HG03469 (cell line): ENCODE measurements around the gene FBLN7.
"Not testable (repeated sequence)": the region's sequence is repeated elsewhere in the genome, so short reads cannot be mapped to it uniquely, and the experiment has no call there.

ENCODE experiments used
- ATAC-seq: cut with Tn5 transposase; IDR thresholded peaks from one replicate; pipeline ENCODE4 v1.9.1; 2021; ENCODE audit warnings: mild to moderate bottlenecking, moderate library complexity, moderate number of reproducible peaks; ENCODE audit not compliant: unreplicated experiment

The FBLN7 gene, protein sequence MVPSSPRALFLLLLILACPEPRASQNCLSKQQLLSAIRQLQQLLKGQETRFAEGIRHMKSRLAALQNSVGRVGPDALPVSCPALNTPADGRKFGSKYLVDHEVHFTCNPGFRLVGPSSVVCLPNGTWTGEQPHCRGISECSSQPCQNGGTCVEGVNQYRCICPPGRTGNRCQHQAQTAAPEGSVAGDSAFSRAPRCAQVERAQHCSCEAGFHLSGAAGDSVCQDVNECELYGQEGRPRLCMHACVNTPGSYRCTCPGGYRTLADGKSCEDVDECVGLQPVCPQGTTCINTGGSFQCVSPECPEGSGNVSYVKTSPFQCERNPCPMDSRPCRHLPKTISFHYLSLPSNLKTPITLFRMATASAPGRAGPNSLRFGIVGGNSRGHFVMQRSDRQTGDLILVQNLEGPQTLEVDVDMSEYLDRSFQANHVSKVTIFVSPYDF

DNA sequence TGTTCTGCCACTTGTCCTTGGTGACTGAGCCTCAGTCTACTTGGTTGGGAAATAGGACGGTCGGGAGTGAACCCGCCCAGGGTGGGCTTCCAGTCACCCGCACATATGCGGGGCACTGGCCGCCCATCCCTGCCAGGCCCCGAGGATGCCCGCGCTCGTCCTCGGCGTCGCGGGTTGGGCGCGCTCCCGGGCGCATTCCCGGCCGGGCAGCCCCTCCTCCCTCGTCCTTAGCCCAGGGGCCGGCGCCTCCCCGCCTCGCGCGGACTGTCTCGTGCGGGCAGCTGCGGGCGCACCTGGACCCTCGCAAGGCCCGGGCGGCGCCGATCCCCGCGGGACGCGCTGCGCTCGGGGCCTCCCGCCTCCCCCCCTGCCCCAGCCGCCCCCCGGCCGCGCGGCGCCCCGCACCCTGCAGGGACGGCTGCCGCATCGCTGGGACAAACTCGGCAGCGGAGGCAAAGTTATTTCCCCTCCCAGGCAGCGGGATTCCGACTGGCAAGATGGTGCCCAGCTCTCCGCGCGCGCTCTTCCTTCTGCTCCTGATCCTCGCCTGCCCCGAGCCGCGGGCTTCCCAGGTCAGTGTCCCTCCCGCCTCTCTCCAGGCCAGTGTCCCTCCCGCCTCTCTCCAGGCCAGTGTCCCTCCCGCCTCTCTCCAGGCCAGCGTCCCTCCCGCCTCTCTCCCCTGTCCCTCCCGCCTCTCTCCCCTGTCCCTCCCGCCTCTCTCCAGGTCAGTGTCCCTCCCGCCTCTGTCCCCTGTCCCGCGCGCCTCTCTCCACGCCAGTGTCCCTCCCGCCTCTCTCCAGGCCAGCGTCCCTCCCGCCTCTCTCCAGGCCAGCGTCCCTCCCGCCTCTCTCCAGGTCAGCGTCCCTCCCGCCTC lies at the start of gene FBLN7:
Gene FBLN7 (plus strand): TSS at position 227 of the 874 bp plus-strand sequence. CDS start 271 bp downstream, at position 498.
- no peak for ATAC-seq

DNA sequence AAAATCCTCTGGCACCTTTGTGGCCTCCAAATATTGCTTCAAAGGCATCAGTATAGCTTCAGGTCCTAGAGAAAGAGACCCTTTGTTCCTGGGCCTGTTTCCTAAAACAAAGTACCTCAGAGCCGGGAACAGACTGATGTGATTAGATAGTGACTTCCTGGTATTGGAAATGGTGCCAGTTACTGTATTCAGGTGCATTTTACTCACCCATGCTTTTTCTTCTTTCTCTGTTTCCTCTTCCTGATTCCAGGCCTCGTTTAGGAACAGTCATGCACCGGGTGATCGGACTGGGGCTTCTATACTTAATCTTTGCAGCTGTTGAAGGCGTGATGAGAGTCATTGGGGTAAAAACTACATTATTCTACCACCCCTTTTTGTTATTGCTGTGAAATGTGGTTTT lies 48.8 kb upstream of the FBLN7 start:
- ATAC-seq = no peak

DNA sequence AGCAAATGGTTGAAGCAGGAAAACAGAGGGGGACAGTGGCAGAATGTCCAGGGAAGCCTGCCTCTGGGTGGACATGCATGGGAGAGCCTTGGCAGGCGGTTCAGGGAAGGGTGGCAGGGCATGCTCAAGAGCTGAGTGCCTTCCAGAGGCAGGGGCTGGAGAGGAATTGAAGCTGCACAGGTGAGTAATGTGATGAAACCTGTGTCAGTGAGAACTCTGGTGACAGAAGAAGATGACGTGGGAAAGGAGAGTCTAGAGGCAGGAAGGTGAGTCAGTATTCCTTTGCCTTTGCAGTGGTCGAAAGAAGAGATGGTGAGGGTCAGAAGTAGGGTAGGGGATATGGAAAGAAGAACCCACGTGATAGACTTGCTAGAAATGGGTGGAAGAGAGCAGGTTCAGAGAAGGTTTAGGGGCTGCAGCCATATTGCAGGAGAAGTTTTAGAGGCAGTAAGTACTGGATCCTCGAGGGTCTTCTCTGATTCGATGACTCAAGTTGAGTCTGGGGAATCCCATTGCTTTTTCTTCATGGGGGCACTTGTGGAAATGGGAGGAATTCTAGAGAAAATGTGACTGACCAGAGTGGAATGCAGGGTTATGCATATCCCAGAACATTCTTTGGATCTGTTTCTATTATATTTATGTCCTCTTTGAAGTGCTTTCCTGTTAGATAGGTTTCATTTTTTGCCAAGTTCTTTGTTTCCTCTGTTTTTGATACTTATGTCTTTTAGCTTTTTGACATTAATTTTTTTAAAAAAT lies 45.7 kb upstream of the FBLN7 start:
- no peak for ATAC-seq

DNA sequence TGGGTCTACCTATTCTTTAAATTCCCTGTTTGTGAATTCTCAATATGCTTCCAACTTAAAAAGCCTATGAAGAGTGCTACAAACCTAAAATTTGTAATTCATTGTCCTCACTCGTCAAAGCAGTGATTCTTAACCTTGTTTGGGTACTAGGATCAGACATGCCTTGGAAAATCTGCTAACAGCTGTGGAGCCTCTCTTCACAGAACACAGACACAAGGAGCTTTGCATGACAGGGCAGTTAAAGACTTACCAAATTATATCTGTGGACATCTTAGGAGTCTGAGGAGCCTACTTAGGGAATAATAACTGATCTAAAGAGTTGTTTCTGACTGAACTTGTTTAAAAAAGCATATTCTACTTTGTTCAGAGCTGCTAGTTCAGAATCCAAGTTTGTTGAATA lies 45.0 kb upstream of the FBLN7 start:
- ATAC-seq = no peak

DNA sequence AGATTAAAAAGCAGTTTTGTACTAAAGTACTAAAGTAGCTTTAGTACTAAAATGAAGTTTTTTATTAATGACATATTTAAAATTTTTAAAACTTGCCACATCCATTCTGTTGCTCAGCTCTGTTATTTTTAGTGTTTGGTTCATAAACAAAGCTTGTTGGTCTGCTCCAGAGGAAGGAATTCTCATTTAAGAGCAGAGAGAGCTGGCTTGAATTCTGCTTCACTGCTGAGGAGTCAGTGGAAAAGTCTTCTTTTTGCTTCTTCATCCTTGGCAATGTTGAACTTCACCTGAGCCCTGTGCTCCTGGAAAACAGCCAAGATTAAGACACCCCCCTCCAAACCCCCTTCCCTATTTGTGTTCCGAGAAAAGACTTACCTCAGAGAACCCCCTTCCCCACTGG lies 42.5 kb upstream of the FBLN7 start:
- no peak for ATAC-seq

DNA sequence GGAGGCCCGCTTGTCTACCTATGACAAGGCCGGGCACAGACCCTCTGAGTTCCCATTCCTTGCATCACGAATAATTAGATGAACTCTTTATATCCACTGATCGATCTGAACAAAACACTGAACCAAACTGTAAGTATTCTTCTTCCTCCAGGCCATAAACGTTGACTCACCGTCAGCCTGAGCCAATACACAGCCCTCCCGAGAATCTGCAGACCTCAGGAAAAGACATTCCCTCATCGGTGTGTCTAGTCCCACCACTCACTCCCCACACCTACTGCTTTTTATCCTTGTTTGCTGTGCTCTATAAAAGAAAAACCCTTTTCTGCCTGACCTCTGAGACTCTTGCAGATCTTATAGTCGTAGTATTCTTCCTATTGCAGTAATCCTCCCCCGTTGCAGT lies 42.1 kb upstream of the FBLN7 start:
- ATAC-seq = no peak

DNA sequence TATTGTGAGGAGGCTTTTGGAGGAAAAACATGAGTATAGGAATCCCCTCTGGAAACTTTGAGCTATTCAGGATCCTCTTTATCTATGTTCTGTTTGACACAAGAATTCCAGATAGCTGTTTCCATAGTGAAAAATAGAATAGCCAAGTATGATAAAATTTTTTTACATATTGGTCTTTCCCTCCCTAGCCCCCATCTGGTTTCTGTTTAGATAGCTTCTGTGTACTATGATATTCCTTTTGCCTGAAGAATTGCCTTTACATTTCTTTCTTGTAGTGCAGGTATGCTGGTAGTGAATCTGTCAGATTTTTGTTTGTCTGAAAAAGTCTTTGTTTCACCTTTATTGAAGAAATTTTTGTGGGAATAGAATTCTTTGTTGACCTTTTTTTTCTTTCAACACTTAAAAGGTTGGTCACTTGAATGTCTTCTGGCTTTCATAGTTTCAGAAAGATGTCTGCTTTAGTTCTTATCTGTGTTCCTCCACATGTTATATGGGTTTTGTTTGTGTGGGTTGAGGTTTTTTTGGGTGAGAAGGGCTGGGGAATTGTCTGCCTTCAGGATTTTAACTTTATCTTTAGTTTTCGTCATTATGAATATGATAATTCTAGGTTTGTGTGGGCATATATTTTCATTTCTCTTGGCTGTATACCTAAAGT lies 29.9 kb upstream of the FBLN7 start:
- ATAC-seq = no peak

DNA sequence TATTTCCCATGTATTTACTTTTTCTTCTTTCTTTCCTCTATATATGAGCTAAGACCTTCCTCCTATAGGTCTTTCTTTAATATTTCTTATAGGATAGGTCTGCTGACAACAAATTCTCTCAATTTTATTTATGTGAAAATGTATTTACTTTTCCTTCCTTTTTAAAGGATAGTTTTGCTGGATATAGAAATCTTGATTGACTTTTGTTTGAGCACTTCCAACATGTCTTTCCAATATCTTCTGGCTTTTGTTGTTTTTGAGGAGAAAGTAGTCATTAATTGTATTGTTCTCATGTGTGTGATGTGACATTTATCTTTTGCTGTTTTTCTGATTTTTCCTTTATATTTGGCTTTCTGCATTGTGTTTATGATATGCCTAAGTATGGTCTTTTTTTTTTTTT lies 28.9 kb upstream of the FBLN7 start:
- ATAC-seq = no peak

DNA sequence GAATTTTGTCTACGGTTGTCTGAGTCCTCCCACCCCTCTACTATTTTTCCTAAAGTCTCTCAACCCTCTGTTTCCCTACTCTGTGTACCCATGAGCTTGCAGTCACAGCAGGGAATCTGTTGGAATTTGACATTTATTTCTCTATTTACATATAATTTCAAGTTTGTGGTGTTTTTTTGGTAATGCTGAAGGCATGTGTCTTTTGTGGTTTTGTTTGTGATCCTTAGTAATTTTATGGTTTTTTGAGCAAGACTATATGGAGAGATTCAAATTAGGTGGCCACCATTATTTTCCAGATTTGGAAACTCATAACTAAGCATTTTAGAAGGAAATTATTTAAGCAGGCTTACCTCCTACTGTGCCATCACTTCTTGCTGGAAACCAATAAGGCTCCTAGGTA lies 27.2 kb upstream of the FBLN7 start:
- no peak for ATAC-seq

DNA sequence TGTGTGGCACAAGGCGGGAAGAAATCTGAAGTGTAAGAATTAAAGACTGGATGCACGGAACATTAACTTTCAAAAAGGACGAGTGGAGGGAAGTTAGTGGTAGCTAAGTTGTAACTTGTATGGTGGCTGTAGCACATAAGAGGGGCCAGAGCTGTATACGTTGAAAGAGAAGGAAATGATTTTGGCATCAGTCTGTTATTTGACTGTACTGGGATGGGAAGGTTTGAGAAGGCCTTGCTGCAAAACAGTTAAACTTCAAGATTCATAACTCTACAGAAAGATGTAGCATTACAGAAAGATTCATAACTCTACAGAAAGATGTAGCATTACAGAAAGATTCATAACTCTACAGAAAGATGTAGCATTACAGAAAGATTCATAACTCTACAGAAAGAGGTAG lies 24.8 kb upstream of the FBLN7 start:
- not testable (repeated sequence) for ATAC-seq

DNA sequence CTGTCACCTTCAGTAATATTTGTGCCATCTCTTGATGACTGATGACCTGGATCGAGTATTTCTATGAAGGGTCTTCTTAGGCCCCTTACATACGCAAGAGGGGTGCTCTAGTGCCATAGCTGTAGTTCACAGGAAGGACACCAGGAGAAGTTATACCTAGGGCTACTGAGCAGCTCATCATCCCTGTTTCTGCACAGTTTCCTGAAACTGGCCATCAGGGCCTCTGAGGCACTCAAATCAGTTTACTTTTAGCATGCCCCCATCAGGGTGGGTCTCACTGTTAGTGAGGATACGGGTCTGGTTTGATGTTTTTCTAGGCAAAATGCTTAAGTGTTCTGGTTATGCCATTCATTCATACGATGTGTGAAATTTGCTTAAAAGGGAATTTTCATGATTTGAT lies 20.0 kb upstream of the FBLN7 start:
- no peak for ATAC-seq

DNA sequence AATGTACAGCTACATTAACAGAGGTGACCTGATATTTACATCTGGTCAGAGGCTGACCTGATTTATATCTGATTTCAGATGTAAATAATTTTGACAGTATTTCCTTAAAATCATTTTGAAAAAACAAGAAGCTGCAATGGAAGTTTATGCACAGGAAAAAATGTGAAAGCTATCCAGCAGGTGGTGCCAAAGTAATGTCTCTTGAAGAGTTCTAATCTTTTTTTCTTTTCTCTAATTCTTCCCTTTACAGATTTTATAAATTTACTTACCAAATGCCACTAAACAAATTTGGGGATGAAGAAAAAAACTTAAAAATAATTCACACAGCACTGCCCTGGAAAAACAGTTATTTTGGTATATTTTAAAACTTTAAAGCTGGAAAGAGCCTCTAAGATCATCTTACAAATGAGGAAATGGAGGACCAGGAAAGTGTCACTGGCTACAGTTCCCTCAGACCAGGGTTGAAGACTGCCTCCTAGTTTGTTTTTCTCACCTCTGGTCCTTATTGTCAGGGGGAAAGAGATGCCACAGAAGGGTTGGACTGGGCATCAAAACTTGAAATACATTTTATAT lies 16.4 kb upstream of the FBLN7 start:
- no peak for ATAC-seq

DNA sequence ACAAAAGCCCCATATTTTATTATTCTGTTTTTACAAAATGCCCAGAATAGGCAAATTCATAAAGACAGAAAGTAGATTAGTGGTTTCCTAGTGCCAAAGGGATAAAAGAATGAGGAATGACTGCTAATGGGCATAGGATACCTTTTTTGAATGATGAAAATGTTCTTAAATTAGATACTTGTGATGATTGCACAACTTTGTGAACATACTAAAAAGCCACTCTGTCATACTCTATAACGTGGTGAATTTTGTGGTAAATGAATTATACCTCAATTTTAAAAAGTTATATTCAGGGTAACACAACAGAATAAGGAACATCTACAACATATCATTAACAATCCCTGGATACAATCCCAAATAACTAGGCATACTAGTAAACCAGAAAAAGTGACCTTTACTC lies 9.1 kb upstream of the FBLN7 start:
- no peak for ATAC-seq

DNA sequence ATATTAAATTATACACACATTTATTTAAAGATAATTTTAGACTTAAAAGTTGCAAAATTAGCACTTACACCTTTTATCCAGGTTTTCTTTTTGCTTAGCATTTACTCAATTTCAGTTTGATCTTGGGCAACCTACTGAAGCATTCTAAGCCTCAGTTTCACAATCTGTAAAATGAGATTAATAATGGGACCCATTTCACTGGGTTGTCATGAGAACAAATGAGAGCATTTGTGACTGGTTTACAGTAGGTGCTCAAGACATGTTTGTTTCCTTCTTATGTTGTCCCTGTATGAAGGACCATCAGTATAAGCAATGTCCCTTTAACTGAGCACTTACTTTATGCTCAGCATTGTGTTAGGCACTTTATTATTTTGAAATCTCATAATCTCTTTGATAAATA lies 4.8 kb upstream of the FBLN7 start:
- ATAC-seq = no peak

DNA sequence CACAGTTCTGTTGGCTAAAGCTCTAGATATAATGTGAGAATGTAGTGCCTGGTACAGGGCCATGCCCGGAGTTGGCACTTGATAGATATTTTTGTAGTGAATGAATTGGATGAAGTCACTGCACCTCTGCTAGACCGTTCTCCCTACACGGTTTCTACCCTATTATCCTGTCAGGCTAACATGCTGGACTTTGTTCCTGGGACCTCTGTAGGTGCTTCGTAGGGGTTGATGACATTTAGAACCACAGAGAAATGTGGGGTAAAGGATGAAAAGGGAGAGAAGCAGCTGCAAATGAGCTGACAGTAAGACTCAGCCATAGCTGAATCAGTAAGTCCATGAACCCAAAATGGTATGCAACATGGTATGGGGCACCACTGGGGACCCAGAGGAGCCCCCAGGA lies 4.1 kb upstream of the FBLN7 start:
- no peak for ATAC-seq

DNA sequence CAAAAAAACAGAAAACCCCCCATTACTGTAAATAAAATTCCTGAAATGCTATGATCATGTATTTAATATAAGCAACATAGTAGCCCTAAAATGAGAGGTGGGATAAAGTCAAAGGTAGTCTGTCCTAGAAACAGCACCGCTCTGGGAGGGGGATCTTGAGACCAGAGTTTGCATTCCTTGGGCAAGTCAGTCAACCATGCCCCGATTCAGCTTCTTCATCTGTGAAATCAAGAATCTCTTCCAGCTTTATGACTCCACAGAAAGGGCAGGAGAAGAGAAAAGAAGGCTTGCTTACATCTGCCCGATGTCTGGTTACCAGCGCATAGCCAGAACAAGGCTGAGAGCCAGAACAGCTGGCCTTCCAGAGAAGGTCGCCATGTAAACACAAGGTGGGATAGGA lies 2.1 kb upstream of the FBLN7 start:
- ATAC-seq = no peak

DNA sequence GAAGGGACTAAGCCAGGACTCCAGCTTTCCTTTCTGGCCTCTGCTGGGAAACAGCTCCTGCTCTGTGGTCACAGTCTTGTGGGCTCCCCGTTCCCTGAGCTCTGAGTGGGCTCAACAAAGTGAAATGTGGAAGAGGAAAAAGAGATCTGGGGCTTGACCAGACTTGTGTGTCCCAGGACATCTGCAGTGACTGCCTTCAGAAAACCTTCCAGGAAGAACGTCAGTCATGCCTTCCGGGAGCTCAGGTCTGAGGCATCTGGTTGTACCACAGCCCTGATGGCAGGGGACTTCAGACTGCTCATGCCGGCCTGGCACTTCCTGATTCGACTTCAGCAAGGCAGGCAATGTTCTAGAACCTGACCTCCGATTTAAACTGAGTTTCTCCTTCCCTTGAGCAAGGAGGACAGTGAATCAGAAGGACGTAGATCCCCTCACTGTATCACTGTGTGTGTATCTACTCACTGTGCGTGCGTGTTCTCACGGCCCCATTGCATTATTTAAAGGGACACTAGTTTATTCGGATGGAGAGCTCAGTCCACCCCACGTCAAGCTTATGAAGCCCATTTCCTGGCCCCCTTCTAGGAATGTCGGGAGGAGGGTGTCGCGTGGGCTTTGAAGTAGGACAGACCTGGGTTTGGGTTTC lies 548 bp upstream of the FBLN7 start:
- no peak for ATAC-seq

DNA sequence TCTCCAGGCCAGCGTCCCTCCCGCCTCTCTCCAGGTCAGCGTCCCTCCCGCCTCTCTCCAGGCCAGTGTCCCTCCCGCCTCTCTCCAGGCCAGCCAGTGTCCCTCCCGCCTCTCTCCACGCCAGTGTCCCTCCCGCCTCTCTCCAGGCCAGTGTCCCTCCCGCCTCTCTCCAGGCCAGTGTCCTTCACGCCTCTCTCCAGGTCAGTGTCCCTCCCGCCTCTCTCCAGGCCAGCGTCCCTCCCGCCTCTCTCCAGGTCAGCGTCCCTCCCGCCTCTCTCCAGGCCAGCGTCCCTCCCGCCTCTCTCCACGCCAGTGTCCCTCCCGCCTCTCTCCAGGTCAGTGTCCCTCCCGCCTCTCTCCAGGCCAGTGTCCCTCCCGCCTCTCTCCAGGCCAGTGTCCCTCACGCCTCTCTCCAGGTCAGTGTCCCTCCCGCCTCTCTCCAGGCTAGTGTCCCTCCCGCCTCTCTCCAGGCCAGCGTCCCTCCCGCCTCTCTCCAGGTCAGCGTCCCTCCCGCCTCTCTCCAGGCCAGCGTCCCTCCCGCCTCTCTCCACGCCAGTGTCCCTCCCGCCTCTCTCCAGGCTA lies 939 bp downstream of the FBLN7 start:
- ATAC-seq = not testable (repeated sequence)

DNA sequence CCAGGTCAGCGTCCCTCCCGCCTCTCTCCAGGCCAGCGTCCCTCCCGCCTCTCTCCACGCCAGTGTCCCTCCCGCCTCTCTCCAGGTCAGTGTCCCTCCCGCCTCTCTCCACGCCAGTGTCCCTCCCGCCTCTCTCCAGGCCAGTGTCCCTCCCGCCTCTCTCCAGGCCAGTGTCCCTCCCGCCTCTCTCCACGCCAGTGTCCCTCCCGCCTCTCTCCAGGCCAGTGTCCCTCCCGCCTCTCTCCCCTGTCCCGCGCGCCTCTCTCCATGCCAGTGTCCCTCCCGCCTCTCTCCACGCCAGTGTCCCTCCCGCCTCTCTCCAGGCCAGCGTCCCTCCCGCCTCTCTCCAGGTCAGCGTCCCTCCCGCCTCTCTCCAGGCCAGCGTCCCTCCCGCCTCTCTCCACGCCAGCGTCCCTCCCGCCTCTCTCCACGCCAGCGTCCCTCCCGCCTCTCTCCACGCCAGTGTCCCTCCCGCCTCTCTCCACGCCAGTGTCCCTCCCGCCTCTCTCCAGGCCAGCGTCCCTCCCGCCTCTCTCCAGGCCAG lies 1.5 kb downstream of the FBLN7 start:
- ATAC-seq = not testable (repeated sequence)
